Suprapubic skin (tissue), 4 donors: ENCODE measurements around the gene TMA7B. TPM values are rescaled to one million over a fixed set of nuclear protein-coding genes. Genes with fewer than 3 reads are reported as not detected.
A peak's percentile ranks its signal among the peaks of the same experiment; 100 is the strongest.

ENCODE experiments used
- DNase-seq, 2 donors: peaks; one replicate each; pipeline ENCODE4 v3.0.0-alpha.2; 2019; ENCODE audit warnings: low spot score in 2 of 2
- H3K27ac ChIP-seq: fragments of 200-600 bp; sonication (generic); one replicate; pipeline ENCODE4 v1.5.1; 2019
- H3K27me3 ChIP-seq: fragments of 200-600 bp; sonication (generic); one replicate; pipeline ENCODE4 v1.5.1; 2019
- H3K36me3 ChIP-seq: fragments of 200-600 bp; sonication (generic); one replicate; pipeline ENCODE4 v1.5.1; 2019
- H3K4me1 ChIP-seq: fragments of 200-600 bp; sonication (generic); one replicate; pipeline ENCODE4 v1.5.1; 2019
- H3K4me3 ChIP-seq: fragments of 200-600 bp; sonication (generic); one replicate; pipeline ENCODE4 v1.5.1; 2019; ENCODE audit warnings: mild to moderate bottlenecking
- H3K9me3 ChIP-seq: fragments of 200-600 bp; sonication (generic); one replicate; pipeline ENCODE4 v1.5.1; 2019
- CTCF ChIP-seq, 2 donors: fragments of 200-600 bp in 1 of 2; fragments of 450-650 bp in 1 of 2; sonication (generic) in 1 of 2; IDR thresholded peaks; one replicate each; pipeline ENCODE4 v1.5.1; 2016 to 2019; ENCODE audit warnings: antibody characterized with exemption in 2 of 2, mild to moderate bottlenecking in 1 of 2, moderate library complexity in 1 of 2
- EP300 ChIP-seq: sonication (generic); formaldehyde crosslinking; IDR thresholded peaks from one replicate; pipeline ENCODE4 v1.6.1; 2017; ENCODE audit warnings: antibody characterized with exemption
- POLR2A ChIP-seq, 2 donors: fragments of 450-650 bp; IDR thresholded peaks; one replicate each; pipeline ENCODE4 v1.6.1; 2017; ENCODE audit warnings: antibody characterized with exemption in 2 of 2, mild to moderate bottlenecking in 2 of 2, moderate library complexity in 2 of 2
- POLR2AphosphoS5 ChIP-seq, 3 donors: sonication (generic); formaldehyde crosslinking; IDR thresholded peaks; one replicate each; pipeline ENCODE4 v1.6.1; 2017; ENCODE audit warnings: antibody characterized with exemption in 3 of 3
- WGBS: methylation state at CpG from one replicate; pipeline ENCODE4 v1.1.5; 2018; 5-methylcytosine and 5-hydroxymethylcytosine counted together
- total RNA-seq, 4 donors: library from RNA; depleted of rRNA; stranded (reverse); fragments of >200 nt; gene quantifications; one replicate each; pipeline ENCODE4 v1.1.0, GENCODE V29; 2016

The TMA7B gene
- total RNA-seq, 4 donors from 2014 or later: 0.76 to 1.4 TPM; not detected in 2

GRCh38 chr22:39923696-39924095 is 36.5 kb upstream of the TMA7B start:
- 38% methylated on average over 5 of the region's 5 CpGs for WGBS
- no peaks in the 10 kb centered on the region for H3K36me3 ChIP-seq
- peaks cover 19% of the 10 kb centered on the region for H3K4me1 ChIP-seq
- TF ChIP-seq POLR2AphosphoS5 (IDR thresholded peaks at IDR 0.05): no peak
- no peak for TF ChIP-seq POLR2A (IDR thresholded peaks at IDR 0.05)
- TF ChIP-seq EP300: no peak
- no peak for TF ChIP-seq CTCF (IDR thresholded peaks at IDR 0.05)
- no peak overlapping the region for H3K4me3 ChIP-seq
- H3K27ac ChIP-seq: no peak overlapping the region
- H3K9me3 ChIP-seq: no peaks in the 10 kb centered on the region
- DNase-seq: no peak
- H3K27me3 ChIP-seq: peaks cover 22% of the 10 kb centered on the region

- peaks cover 22% of the 10 kb centered on the region for H3K27me3 ChIP-seq
- WGBS: 89% methylated on average over 18 of the region's 18 CpGs
- no peak overlapping the region for H3K27ac ChIP-seq
- TF ChIP-seq POLR2AphosphoS5 (IDR thresholded peaks at IDR 0.05) (no peak), CTCF (IDR thresholded peaks at IDR 0.05) (no peak)
- no peak for DNase-seq
- peaks cover 21% of the 10 kb centered on the region for H3K4me1 ChIP-seq
- no peak overlapping the region for H3K4me3 ChIP-seq
- no peaks in the 10 kb centered on the region for H3K9me3 ChIP-seq
- no peaks in the 10 kb centered on the region for H3K36me3 ChIP-seq
Measured at GRCh38 chr22:39924286-39924685, 35.9 kb upstream of the TMA7B start.

GRCh38 chr22:39925273-39925672 is 34.9 kb upstream of the TMA7B start:
- Histone ChIP-seq H3K9me3 (no peaks in the 10 kb centered on the region), H3K4me3 (no peak overlapping the region), H3K27me3 (peaks cover 22% of the 10 kb centered on the region), H3K36me3 (no peaks in the 10 kb centered on the region), H3K27ac (no peak overlapping the region), H3K4me1 (peaks cover 22% of the 10 kb centered on the region)
- 34% methylated on average over 2 of the region's 2 CpGs for WGBS
- TF ChIP-seq POLR2AphosphoS5 (IDR thresholded peaks at IDR 0.05) (no peak), EP300 (no peak), POLR2A (IDR thresholded peaks at IDR 0.05) (no peak), CTCF (IDR thresholded peaks at IDR 0.05) (no peak)
- no peak for DNase-seq

GRCh38 chr22:39925909-39926679 is 34.1 kb upstream of the TMA7B start:
- H3K4me3 ChIP-seq: peak overlapping the region; percentile 8

More at GRCh38 chr22:39925909-39926679, 34.1 kb upstream of the TMA7B start:
- 50% methylated on average over 8 of the region's 8 CpGs for WGBS
- H3K4me1 ChIP-seq: peaks cover 25% of the 10 kb centered on the region
- H3K27ac ChIP-seq: no peak overlapping the region
- no peak for DNase-seq
- H3K27me3 ChIP-seq: peaks cover 25% of the 10 kb centered on the region
- H3K9me3 ChIP-seq: no peaks in the 10 kb centered on the region
- no peaks in the 10 kb centered on the region for H3K36me3 ChIP-seq
- TF ChIP-seq POLR2A (IDR thresholded peaks at IDR 0.05) (no peak), EP300 (no peak), POLR2AphosphoS5 (IDR thresholded peaks at IDR 0.05) (no peak), CTCF (IDR thresholded peaks at IDR 0.05) (no peak)
